Amniotic epithelial cell (primary cell): ENCODE data around the gene MSMB.
"Not testable (repeated sequence)": the region's sequence is repeated elsewhere in the genome, so short reads cannot be mapped to it uniquely, and the experiment has no call there.

ENCODE experiments used
- DNase-seq: peaks from one replicate; pipeline ENCODE4 v3.0.0-alpha.2; 2010; ENCODE audit warnings: low read depth

MSMB gene

GRCh38 chr10:46069771-46070463 lies 23.8 kb upstream of the MSMB start:
- DNase-seq = no peak

- DNase-seq = no peak
Measured at GRCh38 chr10:46068905-46069304, 22.8 kb upstream of the MSMB start.

GRCh38 chr10:46068117-46068516 lies 22.0 kb upstream of the MSMB start:
- DNase-seq = no peak

- no peak for DNase-seq
Measured at GRCh38 chr10:46064269-46064817, 18.3 kb upstream of the MSMB start.

- no peak for DNase-seq
Measured at GRCh38 chr10:46062723-46063428, 16.8 kb upstream of the MSMB start.

GRCh38 chr10:46060706-46061105 lies 14.6 kb upstream of the MSMB start:
- no peak for DNase-seq

- DNase-seq = not testable (repeated sequence)
Measured at GRCh38 chr10:46057927-46058326, 11.9 kb upstream of the MSMB start.

- no peak for DNase-seq
Measured at GRCh38 chr10:46057038-46057437, 11.0 kb upstream of the MSMB start.

GRCh38 chr10:46055771-46056170 lies 9.7 kb upstream of the MSMB start:
- no peak for DNase-seq

GRCh38 chr10:46053534-46054434 lies 7.7 kb upstream of the MSMB start:
- no peak for DNase-seq

GRCh38 chr10:46052791-46053375 lies 6.8 kb upstream of the MSMB start:
- DNase-seq = no peak

- no peak for DNase-seq
Measured at GRCh38 chr10:46052057-46052790, 6.2 kb upstream of the MSMB start.

GRCh38 chr10:46050941-46051623 lies 5.0 kb upstream of the MSMB start:
- no peak for DNase-seq

GRCh38 chr10:46049497-46049831 lies 3.4 kb upstream of the MSMB start:
- DNase-seq = not testable (repeated sequence)

GRCh38 chr10:46048152-46048551 lies 2.1 kb upstream of the MSMB start:
- no peak for DNase-seq

- no peak for DNase-seq
Measured at GRCh38 chr10:46042527-46042926, 3.5 kb downstream of the MSMB start.

GRCh38 chr10:46040004-46040403 lies 6.1 kb downstream of the MSMB start:
- DNase-seq = no peak

- no peak for DNase-seq
Measured at GRCh38 chr10:46037107-46037825, 8.8 kb downstream of the MSMB start.

GRCh38 chr10:46035923-46036849 lies 9.9 kb downstream of the MSMB start:
- DNase-seq = no peak
